Endothelial cell (in vitro differentiated cells): ENCODE measurements around the gene MME. TPM values are rescaled to one million over a fixed set of nuclear protein-coding genes. Genes with fewer than 3 reads are reported as not detected.

Experiments used
- DNase-seq: peaks from one replicate; pipeline ENCODE4 v3.0.0; 2021; ENCODE audit warnings: low spot score
- H3K27ac Mint-ChIP-seq: one replicate; pipeline ENCODE4 v1.8.0; 2021; ENCODE audit warnings: mixed read lengths, inconsistent platforms; ENCODE audit not compliant: unreplicated experiment
- H3K27me3 Mint-ChIP-seq: one replicate; pipeline ENCODE4 v1.8.0; 2021; ENCODE audit warnings: mild to moderate bottlenecking, moderate library complexity, mixed read lengths, inconsistent platforms; ENCODE audit not compliant: unreplicated experiment
- H3K36me3 Mint-ChIP-seq: one replicate; pipeline ENCODE4 v1.8.0; 2021; ENCODE audit warnings: mild to moderate bottlenecking, low read depth, mixed read lengths, inconsistent platforms; ENCODE audit not compliant: unreplicated experiment
- H3K4me1 Mint-ChIP-seq: one replicate; pipeline ENCODE4 v1.8.0; 2021; ENCODE audit warnings: mild to moderate bottlenecking, mixed read lengths, inconsistent platforms; ENCODE audit not compliant: unreplicated experiment
- H3K4me3 Mint-ChIP-seq: one replicate; pipeline ENCODE4 v1.8.0; 2021; ENCODE audit warnings: mild to moderate bottlenecking, mixed read lengths, inconsistent platforms; ENCODE audit not compliant: unreplicated experiment
- H3K9me3 Mint-ChIP-seq: one replicate; pipeline ENCODE4 v1.8.0; 2021; ENCODE audit warnings: mixed read lengths, inconsistent platforms; ENCODE audit not compliant: unreplicated experiment
- total RNA-seq: library from RNA; stranded (reverse); fragmentation: NEBNext Ultra II Directional; extraction: Animal tissue kit (Norgen Biotek cat#: 25700); gene quantifications from one replicate; pipeline ENCODE4 v1.2.1, GENCODE V29; 2021; ENCODE audit not compliant: unreplicated experiment
- TF ChIP-seq, protein P1 (sequence below): fragments of 200-600 bp; sonication (generic); IDR thresholded peaks from one replicate; pipeline ENCODE4 v1.5.0; 2021; ENCODE audit warnings: antibody characterized with exemption; ENCODE audit not compliant: unreplicated experiment

The MME gene
- total RNA-seq, 1 donor from 2014 or later: 4.7 TPM

- DNase-seq: no peak
- TF ChIP-seq, protein P1, sequence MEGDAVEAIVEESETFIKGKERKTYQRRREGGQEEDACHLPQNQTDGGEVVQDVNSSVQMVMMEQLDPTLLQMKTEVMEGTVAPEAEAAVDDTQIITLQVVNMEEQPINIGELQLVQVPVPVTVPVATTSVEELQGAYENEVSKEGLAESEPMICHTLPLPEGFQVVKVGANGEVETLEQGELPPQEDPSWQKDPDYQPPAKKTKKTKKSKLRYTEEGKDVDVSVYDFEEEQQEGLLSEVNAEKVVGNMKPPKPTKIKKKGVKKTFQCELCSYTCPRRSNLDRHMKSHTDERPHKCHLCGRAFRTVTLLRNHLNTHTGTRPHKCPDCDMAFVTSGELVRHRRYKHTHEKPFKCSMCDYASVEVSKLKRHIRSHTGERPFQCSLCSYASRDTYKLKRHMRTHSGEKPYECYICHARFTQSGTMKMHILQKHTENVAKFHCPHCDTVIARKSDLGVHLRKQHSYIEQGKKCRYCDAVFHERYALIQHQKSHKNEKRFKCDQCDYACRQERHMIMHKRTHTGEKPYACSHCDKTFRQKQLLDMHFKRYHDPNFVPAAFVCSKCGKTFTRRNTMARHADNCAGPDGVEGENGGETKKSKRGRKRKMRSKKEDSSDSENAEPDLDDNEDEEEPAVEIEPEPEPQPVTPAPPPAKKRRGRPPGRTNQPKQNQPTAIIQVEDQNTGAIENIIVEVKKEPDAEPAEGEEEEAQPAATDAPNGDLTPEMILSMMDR: no peak
- Mint-ChIP-seq H3K9me3 (no peaks in the 10 kb centered on the region), H3K4me1 (no peaks in the 10 kb centered on the region), H3K27me3 (peaks cover 2% of the 10 kb centered on the region), H3K27ac (no peak overlapping the region), H3K4me3 (no peak overlapping the region), H3K36me3 (no peaks in the 10 kb centered on the region)
Observed at GRCh38 chr3:155088706-155089345, 8.7 kb downstream of the MME start.

GRCh38 chr3:155089495-155089894 lies 9.4 kb downstream of the MME start:
- TF ChIP-seq, protein P1: no peak

GRCh38 chr3:155093261-155093660 lies 13.1 kb downstream of the MME start:
- H3K4me3 Mint-ChIP-seq: no peak overlapping the region
- TF ChIP-seq, protein P1: no peak
- no peaks in the 10 kb centered on the region for H3K4me1 Mint-ChIP-seq
- no peak for DNase-seq
- no peaks in the 10 kb centered on the region for H3K36me3 Mint-ChIP-seq
- H3K9me3 Mint-ChIP-seq: no peaks in the 10 kb centered on the region
- H3K27ac Mint-ChIP-seq: no peak overlapping the region
- H3K27me3 Mint-ChIP-seq: peaks cover 2% of the 10 kb centered on the region

More at GRCh38 chr3:155089495-155089894, 9.4 kb downstream of the MME start:
- Mint-ChIP-seq H3K4me3 (no peak overlapping the region), H3K27ac (no peak overlapping the region), H3K36me3 (no peaks in the 10 kb centered on the region), H3K9me3 (no peaks in the 10 kb centered on the region), H3K4me1 (no peaks in the 10 kb centered on the region), H3K27me3 (peaks cover 2% of the 10 kb centered on the region)
- DNase-seq: no peak

DNA sequence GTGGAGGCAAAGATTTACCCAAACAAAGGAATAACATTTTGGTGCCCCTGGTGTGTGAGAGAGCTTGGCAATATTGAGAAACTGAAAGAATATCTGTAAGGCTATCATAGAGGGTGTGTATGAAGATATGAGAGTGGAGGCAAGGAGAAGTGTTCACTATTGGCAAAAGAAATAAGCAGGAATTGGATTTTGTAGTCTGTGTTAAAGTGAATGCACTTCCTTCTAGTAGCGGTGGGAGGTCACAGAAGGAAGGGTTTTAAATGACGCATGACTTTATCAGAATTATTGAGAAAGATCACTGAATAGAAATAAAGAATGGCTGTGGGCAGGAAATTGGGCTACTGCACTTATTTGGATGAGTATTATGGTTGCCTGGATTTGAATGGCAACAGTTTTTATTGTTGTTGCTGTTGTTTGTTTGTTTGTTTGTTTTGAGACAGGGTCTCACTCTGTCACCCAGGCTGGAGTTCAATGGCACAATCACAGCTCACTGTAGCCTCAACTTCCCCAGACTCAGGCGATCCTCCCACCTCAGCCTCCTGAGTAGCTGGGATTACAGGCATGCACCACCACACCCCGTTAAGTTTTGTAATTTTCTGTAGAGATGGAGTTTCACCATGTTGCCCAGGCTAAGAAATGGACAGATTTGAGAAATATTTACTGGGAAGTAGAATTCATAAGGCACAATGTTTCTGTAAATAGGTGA lies 16.3 kb downstream of the MME start:
- TF ChIP-seq, protein P1: no peak
- H3K9me3 Mint-ChIP-seq: no peaks in the 10 kb centered on the region
- no peak overlapping the region for H3K4me3 Mint-ChIP-seq
- H3K4me1 Mint-ChIP-seq: no peaks in the 10 kb centered on the region
- DNase-seq: no peak
- H3K36me3 Mint-ChIP-seq: peaks cover 4% of the 10 kb centered on the region
- H3K27me3 Mint-ChIP-seq: no peaks in the 10 kb centered on the region
- no peak overlapping the region for H3K27ac Mint-ChIP-seq

DNA sequence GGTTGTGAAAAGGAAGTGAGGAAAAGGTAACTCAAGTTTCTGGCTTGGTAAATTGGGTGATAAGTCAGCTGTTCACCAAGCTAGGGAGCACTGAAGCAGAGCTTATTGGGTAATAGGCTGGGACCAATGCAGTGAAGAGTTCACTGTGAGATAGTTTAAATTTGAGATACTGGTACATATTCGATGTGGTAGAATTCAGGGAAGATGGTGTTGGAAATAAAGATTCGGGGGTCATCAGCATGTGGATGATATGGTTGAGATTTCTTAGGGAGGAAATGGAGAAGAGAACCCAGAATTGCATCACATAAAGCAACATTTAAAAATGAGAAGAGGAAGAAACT lies 16.9 kb downstream of the MME start:
- Mint-ChIP-seq H3K36me3 (peaks cover 4% of the 10 kb centered on the region), H3K4me3 (no peak overlapping the region), H3K4me1 (no peaks in the 10 kb centered on the region), H3K9me3 (no peaks in the 10 kb centered on the region), H3K27me3 (no peaks in the 10 kb centered on the region), H3K27ac (no peak overlapping the region)
- DNase-seq: no peak
- TF ChIP-seq, protein P1: no peak
